HEK293T (cell line): ENCODE measurements around the gene ATP13A5.

Experiments
- ARNT ChIP-seq: fragments of 450-650 bp; IDR thresholded peaks from 2 replicates; pipeline ENCODE4 v1.6.1; 2017; ENCODE audit warnings: mild to moderate bottlenecking
- BHLHE40 ChIP-seq: fragments of 450-650 bp; IDR thresholded peaks from 2 replicates; pipeline ENCODE4 v1.6.1; 2016; ENCODE audit warnings: mild to moderate bottlenecking, moderate library complexity, borderline replicate concordance
- CTBP1 ChIP-seq: fragments of 450-650 bp; IDR thresholded peaks from 2 replicates; pipeline ENCODE4 v1.6.1; 2016; ENCODE audit warnings: borderline replicate concordance
- ELF4 ChIP-seq: fragments of 450-650 bp; IDR thresholded peaks from 2 replicates; pipeline ENCODE4 v1.6.1; 2017; ENCODE audit warnings: antibody characterized with exemption
- FOXK2 ChIP-seq: fragments of 450-650 bp; IDR thresholded peaks from 2 replicates; pipeline ENCODE4 v1.6.1; 2016; ENCODE audit warnings: mild to moderate bottlenecking
- FOXM1 ChIP-seq: fragments of 450-650 bp; IDR thresholded peaks from 2 replicates; pipeline ENCODE4 v1.6.1; 2017; ENCODE audit warnings: mild to moderate bottlenecking, borderline replicate concordance
- HDGF ChIP-seq: fragments of 450-650 bp; IDR thresholded peaks from 2 replicates; pipeline ENCODE4 v1.6.1; 2017; ENCODE audit warnings: antibody characterized with exemption, borderline replicate concordance
- LEF1 ChIP-seq: fragments of 450-650 bp; IDR thresholded peaks from 2 replicates; pipeline ENCODE4 v1.6.1; 2017; ENCODE audit warnings: mild to moderate bottlenecking, borderline replicate concordance
- NFRKB ChIP-seq: fragments of 450-650 bp; IDR thresholded peaks from 2 replicates; pipeline ENCODE4 v1.6.1; 2016; ENCODE audit warnings: mild to moderate bottlenecking, moderate library complexity
- SP1 ChIP-seq: fragments of 450-650 bp; IDR thresholded peaks from 2 replicates; pipeline ENCODE4 v1.6.1; 2017
- SUZ12 ChIP-seq: fragments of 450-650 bp; IDR thresholded peaks from 2 replicates; pipeline ENCODE4 v1.6.1; 2016; ENCODE audit warnings: mild to moderate bottlenecking
- TARDBP ChIP-seq: fragments of 450-650 bp; IDR thresholded peaks from 2 replicates; pipeline ENCODE4 v1.6.1; 2016
- ZNF384 ChIP-seq: fragments of 450-650 bp; IDR thresholded peaks from 2 replicates; pipeline ENCODE4 v1.6.1; 2016

DNA sequence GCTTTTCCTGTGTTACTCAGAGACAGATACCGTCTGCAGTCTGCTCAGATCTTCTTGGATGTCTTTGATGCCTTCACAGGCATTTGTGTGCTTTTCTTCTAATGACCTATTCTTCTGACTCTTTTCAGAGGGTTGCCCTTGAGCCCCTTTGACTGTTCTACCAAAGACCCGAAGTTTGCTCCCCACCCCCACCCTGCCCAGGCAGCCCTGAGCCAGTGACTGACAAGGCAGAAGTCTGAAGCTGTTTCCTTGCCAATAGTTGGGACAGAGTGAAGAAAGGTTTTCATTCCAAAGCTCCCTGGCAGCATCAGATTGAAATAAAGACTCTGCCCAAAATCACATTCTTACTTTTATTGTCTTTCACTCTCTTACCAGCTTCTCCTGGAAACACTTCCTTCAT lies 9.0 kb upstream of the ATP13A5 start:
- TF ChIP-seq SUZ12 (no peak), TARDBP (no peak), FOXK2 (no peak), FOXM1 (no peak), BHLHE40 (no peak), ELF4 (no peak), SP1 (no peak), ARNT (no peak), CTBP1 (no peak), HDGF (no peak), NFRKB (no peak), ZNF384 (no peak), LEF1 (no peak)
